Suprapubic skin (tissue), 4 donors: Measurements from ENCODE around the gene CTXN1.

Experiments
- EP300 ChIP-seq: sonication (generic); formaldehyde crosslinking; IDR thresholded peaks from one replicate; pipeline ENCODE4 v1.6.1; 2017; ENCODE audit warnings: antibody characterized with exemption
- POLR2A ChIP-seq, 2 donors: fragments of 450-650 bp; IDR thresholded peaks; one replicate each; pipeline ENCODE4 v1.6.1; 2017; ENCODE audit warnings: antibody characterized with exemption in 2 of 2, mild to moderate bottlenecking in 2 of 2, moderate library complexity in 2 of 2
- POLR2AphosphoS5 ChIP-seq, 3 donors: sonication (generic); formaldehyde crosslinking; IDR thresholded peaks; one replicate each; pipeline ENCODE4 v1.6.1; 2017; ENCODE audit warnings: antibody characterized with exemption in 3 of 3
- TF ChIP-seq, protein P1 (sequence below), 2 donors: fragments of 200-600 bp in 1 of 2; fragments of 450-650 bp in 1 of 2; sonication (generic) in 1 of 2; IDR thresholded peaks; one replicate each; pipeline ENCODE4 v1.5.1; 2016 to 2019; ENCODE audit warnings: antibody characterized with exemption in 2 of 2, mild to moderate bottlenecking in 1 of 2, moderate library complexity in 1 of 2

DNA sequence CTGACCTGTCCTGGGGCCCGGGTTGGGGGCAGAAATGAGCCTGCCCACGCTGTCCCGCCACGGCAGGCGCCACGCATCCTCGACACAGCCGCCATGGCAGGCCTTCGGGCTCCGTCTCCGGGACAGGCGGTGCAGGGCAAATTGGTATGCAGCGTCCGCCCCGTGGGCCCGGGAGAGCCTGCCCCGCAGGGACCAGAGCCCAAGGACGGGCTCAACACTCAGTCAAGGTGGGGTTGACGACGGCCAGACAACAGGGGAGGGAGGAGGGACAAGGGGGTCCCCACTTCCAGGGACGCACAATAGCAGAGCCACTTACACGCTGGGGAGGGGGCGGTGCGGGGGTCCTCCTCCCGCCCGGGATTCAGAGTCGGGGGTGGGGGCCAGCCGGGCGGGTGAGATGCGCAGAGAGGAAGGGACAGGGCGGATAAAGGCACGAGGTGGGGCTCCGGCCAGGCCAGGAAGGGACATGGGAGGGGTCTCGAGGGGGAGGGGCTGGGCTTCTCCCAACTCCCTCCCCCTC is 1.2 kb downstream of the CTXN1 start:
- TF ChIP-seq, protein P1, sequence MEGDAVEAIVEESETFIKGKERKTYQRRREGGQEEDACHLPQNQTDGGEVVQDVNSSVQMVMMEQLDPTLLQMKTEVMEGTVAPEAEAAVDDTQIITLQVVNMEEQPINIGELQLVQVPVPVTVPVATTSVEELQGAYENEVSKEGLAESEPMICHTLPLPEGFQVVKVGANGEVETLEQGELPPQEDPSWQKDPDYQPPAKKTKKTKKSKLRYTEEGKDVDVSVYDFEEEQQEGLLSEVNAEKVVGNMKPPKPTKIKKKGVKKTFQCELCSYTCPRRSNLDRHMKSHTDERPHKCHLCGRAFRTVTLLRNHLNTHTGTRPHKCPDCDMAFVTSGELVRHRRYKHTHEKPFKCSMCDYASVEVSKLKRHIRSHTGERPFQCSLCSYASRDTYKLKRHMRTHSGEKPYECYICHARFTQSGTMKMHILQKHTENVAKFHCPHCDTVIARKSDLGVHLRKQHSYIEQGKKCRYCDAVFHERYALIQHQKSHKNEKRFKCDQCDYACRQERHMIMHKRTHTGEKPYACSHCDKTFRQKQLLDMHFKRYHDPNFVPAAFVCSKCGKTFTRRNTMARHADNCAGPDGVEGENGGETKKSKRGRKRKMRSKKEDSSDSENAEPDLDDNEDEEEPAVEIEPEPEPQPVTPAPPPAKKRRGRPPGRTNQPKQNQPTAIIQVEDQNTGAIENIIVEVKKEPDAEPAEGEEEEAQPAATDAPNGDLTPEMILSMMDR (IDR thresholded peaks at IDR 0.05): no peak
- no peak for TF ChIP-seq POLR2A (IDR thresholded peaks at IDR 0.05)
- TF ChIP-seq EP300: no peak
- TF ChIP-seq POLR2AphosphoS5 (IDR thresholded peaks at IDR 0.05): no peak
